Activated CD8-positive, alpha-beta memory T cell treated with anti-CD3 and anti-CD28 coated beads for 48 hours (primary cell): ENCODE measurements around the gene SETD6.
A peak's percentile ranks its signal among the peaks of the same experiment; 100 is the strongest.
"Not testable (repeated sequence)": the region's sequence is repeated elsewhere in the genome, so short reads cannot be mapped to it uniquely, and the experiment has no call there.

Experiments
- DNase-seq, 3 experiments: peaks; one replicate each; pipeline ENCODE4 v3.0.0-alpha.2; 2020; ENCODE audit warnings: low read depth in 2 of 3, low spot score in 2 of 3

SETD6 gene, protein sequence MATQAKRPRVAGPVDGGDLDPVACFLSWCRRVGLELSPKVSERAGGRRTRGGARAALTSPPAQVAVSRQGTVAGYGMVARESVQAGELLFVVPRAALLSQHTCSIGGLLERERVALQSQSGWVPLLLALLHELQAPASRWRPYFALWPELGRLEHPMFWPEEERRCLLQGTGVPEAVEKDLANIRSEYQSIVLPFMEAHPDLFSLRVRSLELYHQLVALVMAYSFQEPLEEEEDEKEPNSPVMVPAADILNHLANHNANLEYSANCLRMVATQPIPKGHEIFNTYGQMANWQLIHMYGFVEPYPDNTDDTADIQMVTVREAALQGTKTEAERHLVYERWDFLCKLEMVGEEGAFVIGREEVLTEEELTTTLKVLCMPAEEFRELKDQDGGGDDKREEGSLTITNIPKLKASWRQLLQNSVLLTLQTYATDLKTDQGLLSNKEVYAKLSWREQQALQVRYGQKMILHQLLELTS

DNA sequence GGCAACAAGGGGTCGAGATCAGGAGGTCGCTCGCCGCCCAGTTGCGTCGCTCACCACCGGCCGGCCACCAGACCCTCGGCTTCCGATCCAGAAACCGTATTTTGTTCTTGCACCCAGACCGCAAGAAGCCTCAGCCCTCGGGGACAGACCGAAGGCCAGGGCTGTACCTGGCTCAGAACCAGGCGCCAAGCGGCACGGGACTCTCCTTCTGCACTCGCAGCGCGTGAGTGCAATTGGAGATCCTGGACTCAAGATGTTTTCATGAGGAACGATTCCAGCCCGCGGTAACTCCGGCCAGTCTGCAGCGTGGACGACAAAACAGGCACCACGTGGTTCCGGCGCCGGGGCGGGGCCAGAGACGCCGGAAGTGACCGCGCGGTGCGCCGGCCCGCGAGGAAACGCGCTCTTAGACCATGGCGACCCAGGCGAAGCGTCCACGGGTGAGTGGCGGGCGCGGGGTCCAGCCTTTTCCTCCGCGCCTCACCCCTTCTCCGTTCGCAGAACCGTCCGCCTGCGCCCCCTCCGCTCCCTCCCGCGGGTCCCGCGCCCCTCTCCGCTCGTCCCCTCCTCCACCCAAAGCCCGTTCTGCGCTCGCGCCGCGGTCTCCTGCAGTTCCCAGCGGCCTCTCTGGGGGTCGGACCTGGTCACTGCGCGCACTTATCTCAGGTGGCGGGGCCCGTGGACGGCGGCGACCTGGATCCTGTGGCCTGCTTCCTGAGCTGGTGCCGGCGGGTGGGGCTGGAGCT, at the start of gene SETD6:
Gene SETD6, plus strand, starts transcription at position 393 of the 746 bp plus-strand sequence. Its CDS starts 21 bp downstream, at position 414.
- peak in 2 of 3 experiments; percentile 63 to 64 for DNase-seq

DNA sequence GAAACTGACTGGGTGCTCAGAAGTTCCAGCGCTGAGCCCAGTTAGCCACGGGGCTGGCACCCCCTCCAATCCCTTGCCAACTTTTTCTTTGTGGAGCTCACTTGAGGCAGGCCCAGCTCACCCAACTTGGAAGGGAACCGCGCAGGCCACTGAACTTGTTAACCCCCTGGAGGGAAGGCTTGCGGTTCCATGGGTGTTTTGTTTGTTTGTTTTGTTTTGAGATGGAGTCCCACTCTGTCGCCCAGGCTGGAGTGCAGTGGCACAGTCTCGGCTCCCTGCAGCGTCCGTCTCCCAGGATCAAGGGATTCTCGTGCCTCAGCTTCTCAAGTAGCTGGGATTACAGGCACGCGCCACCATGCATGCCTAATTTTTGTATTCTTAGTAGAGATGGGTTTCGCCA, 49.5 kb upstream of the SETD6 start:
- no peak for DNase-seq

DNA sequence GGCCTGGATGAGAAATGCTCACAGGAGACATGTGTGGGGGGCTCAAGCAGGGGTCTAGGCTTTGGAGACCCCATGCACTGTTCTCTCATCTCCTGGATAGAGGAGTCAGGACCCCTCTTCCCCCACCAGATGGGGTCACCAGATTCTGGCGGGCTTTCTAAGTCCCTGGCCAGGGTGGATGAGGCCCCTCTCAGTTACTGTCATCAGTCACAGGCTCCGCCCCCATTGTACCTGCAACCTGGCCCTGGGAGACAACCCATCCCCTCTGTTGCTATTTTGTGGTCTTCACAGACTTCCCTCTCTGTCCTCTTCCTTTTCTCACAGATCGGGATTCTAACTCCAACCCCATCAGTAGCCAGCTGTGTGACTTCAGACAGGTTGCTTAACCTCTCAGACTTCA, 48.9 kb upstream of the SETD6 start:
- no peak for DNase-seq

DNA sequence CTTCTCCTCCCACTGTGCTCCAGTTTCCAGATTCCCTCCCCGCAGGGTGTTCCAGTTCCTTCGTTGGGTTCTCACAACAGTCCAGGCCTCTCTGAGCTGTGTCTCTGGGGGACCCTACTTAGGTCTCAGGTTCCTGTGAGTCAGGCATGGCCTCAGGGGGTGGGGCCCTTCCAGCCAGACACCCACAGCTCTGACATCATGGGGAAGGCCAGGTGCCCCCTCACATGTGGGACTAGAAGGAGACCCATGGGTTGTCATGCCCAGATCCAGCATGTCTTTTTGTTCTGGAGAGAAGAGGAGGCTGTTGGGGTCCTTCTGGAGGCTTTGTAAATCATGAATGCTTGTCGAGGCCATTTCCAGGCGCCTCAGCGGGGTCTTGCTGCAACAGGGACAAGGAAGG, 47.4 kb upstream of the SETD6 start:
- DNase-seq = no peak

DNA sequence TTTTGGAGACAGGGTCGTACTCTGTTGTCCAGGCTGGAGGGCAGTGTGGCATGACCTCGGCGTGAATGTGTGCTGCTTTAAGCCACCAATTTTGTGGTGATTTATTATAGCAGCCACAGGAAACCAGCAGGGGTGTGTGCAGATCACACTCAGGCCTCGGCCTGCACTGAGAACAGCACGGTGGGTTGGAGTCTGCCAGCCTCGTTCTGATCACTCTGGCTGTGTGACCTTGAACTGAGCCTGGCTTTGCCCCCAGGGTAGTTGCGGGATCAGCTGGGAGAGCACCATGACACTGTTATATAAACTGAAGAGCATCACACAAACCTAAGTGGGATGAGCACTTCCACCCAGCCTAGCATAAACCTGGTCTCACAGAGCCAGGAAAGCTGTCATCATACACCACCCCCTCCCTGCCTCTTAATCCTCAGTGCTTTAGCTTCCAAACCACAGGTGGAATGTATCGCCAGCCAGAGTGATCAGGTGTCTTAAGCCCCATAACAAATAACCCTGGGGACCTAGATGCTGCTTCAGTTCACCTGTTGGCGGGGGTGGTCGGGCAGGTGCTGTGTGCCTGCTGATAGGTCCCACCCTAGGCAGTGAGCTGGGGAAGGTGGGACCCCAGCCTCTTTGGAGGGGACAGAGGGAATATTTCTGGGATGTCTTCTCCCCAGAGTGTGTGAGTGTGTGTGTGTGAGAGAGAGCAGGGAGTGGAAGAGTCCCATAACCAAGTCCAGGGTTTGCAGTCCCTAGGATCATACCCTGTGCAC, 43.9 kb upstream of the SETD6 start:
- no peak for DNase-seq

DNA sequence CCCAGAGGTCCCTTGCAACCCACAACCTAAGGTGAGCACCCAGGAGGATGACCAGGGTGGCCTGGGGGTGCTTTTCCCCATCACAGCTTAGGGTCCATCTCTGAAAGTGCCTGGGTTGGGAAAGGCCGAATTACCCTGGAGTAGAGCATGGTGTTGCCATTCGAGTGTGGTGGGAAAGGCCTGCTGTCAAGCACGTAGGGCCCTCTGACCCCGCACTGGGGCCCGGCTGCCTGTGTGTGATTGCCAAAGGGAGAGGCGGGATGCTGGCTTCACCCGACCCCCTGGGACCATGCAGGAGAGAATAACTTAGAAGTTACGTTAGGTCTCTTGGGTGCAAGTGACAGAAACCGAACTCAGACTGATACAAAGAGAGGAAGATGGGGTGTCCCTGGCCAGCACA, 43.1 kb upstream of the SETD6 start:
- no peak for DNase-seq

GRCh38 chr16:58472827-58473226, 42.5 kb upstream of the SETD6 start:
- no peak for DNase-seq

- DNase-seq = no peak
Measured at GRCh38 chr16:58474296-58474695, 41.0 kb upstream of the SETD6 start.

- DNase-seq = no peak
Measured at GRCh38 chr16:58475091-58475619, 40.2 kb upstream of the SETD6 start.

DNA sequence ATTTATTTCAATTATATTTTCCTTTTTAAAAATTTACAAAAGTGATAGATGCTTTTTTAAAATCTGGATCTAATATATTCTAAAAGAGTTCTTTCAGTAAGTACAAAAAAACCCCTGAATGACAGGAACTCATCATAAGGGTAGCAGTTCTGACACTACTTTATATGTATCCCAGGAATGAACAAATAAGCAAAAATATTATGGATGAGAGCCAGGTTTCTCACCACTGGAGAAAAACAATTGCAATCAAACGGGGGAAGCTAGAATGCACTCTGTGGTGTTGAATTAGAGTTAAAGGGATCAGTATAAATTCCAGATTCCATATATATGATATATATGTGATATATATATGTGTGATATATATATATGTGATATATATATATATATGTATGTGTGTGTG, 38.5 kb upstream of the SETD6 start:
- no peak for DNase-seq

GRCh38 chr16:58478427-58478826, 36.9 kb upstream of the SETD6 start:
- DNase-seq = no peak

DNA sequence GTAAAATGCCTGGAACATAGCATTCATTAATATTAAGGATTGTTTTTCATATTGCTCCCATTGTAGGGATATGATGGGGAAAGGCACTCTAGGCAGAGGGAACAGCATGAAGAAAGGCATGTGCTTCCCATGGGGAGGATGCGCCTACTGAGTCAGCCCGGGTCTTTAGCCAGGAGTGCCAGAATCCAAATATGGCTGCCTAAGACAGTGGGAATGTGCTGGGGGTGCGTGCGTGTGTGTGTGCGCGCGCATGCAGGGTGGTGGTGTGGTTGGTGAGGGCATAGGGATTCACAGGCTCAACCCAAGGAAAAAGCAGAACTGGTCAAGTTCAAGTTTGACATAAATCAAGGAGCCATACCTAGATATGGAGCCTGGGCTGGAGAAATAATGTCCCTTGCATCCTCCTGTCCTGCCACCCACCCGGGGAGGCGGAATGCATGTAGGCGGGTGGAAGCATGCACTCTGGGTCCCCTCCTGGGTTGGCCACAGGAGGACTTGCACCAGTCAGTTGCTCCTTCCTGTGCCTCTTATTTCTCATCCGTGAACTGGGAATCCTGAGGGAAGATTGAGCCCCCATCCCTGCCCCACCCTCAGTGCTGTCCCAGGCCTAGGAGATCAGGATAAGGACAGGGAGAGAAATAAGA, 34.0 kb upstream of the SETD6 start:
- DNase-seq = no peak

- DNase-seq = no peak
Measured at GRCh38 chr16:58481931-58482330, 33.4 kb upstream of the SETD6 start.

DNA sequence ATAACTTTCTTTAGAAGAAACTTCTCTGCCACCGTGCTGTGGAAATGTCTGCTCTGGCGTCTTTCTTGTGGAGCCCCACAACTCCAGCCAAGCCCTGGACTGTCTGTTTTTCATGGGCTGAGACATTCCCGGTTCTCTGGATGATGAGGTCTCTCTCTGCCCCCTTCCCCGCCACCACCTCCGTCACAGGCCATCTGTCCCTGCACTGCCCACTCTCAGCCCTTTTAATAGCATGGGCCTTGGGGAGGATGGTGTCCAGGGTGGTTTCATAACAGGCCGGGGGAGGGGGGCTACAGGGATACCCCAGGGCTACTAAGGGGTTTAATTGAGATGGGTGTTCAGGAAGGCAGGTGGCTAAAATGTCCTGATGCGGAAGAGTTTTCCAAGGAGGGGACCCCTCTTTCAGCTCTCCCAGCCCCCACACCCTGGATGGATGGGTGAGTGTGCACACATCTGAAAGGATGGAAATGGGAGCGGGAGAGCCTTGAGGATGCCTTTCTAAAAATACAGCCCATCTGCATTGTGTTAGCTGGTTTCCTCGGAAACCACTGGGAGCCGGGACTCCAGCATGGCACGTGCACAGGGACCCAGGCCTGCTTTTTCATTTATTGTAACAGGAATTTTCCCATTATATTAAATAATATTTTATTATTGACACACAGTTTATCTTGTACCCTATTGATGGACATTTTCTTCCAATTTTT, 30.0 kb upstream of the SETD6 start:
- DNase-seq = no peak

DNA sequence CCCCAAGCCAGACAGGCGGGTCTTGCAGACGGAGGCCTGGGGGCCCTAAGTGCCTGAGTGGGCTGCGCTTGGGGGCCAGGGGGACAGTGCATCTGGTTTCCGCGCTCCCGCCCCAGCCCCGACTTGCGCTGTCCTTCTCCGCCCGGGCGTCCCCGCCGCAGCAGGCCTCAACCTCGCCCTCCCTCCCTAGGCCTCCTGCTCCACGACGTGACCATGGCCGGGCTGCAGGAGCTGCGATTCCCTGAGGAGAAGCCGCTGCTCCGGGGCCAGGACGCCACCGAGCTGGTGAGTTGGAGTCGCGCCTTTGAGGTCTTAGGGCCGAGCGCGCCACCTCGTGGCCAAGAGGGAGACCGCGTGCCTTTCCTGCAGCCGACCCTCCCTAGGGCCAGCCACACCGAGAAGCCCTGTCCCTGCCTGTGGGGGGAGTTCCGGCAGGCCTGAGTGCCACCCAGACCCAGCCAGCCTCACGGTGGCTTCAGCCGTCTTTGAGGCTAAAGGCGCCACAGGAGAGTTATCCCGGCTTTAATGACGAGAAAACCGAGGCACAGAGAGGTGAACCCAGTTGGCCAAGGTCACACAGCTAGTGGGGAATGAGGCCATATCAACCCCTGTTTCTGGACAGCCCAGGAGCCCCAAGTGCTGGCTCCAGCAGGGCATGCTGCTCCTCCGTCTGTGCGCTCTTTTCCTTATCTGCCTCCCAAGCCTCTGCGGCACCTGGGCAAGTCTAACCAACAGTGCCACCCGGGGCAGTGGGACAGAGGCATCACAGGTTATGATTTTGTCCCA, 27.6 kb upstream of the SETD6 start:
- DNase-seq = peak; percentile 38 to 58 (median 57)

- DNase-seq = no peak
Measured at GRCh38 chr16:58488531-58488930, 26.8 kb upstream of the SETD6 start.

GRCh38 chr16:58490065-58490464, 25.3 kb upstream of the SETD6 start:
- no peak for DNase-seq

DNA sequence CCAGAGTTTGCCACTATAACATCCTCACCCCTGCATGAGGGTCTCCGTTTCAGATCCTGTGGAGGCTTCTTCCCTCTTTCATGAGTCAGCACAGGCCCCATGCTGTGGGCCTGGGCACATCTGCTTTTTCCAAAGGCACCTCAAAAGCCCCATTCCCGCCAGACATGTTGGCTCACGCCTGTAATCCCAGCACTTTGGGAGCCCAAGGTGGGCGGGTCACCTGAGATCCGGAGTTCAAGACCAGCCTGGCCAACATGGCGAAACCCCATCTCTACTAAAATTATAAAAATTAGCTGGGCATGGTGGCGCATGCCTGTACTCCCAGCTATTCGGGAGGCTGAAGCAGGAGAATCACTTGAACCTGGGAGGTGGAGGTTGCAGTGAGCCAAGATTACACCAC, 24.8 kb upstream of the SETD6 start:
- not testable (repeated sequence) for DNase-seq

GRCh38 chr16:58492066-58492465, 23.3 kb upstream of the SETD6 start:
- DNase-seq = no peak
